NCI-H345 treated with DMSO at 0.1 percent for 48 hours (cell line): ENCODE data around the gene RAB1B.
A peak's percentile ranks its signal among the peaks of the same experiment; 100 is the strongest.

ENCODE experiments used
- DNase-seq: peaks from one replicate; lab custom pipeline; 2025; ENCODE audit not compliant: unreplicated experiment; lab: John Stamatoyannopoulos, UW

RAB1B gene

GRCh38 chr11:66268244-66268951 is at the start of gene RAB1B:
TSS of gene RAB1B (plus strand) at chr11:66268639. CDS start at chr11:66268680, 41 bp downstream.
- DNase-seq, result peak; percentile 97

GRCh38 chr11:66218846-66219620 is 49.4 kb upstream of the RAB1B start:
- no peak for DNase-seq

- no peak for DNase-seq
These were observed 48.4 kb upstream of the RAB1B start for GRCh38 chr11:66219846-66220565.

DNA sequence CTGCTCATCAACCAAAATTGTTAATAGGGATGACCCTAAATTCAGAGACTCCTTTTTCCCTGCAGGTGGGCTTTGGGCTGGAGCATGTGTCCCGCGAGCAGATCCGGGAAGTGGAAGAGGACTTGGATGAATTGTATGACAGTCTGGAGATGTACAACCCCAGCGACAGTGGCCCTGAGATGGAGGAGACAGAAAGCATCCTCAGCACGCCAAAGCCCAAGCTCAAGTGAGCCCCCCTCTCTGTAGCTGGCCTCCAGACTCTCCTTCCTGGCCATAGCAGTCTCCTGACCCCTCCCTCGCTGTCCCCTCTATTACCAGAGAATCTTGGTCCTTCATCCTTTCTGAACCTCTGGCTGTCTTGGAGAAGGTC is 47.9 kb upstream of the RAB1B start:
- no peak for DNase-seq

DNA sequence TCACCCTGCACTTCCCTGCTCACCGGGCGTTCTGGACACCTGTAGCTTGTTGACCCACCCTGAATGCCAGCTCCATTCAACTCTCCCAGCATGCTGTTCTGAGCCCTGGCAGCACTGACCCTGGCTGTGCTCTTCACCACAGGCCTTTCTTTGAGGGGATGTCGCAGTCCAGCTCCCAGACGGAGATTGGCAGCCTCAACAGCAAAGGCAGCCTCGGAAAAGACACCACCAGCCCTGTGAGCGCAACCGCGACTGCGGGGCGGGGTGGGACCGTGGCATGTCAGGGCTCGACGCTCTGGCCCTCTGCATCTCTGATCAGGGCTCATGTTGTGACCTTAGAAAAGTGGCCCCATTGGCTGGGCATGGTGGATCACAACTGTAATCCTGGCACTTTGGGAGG is 47.4 kb upstream of the RAB1B start:
- DNase-seq, result no peak

DNA sequence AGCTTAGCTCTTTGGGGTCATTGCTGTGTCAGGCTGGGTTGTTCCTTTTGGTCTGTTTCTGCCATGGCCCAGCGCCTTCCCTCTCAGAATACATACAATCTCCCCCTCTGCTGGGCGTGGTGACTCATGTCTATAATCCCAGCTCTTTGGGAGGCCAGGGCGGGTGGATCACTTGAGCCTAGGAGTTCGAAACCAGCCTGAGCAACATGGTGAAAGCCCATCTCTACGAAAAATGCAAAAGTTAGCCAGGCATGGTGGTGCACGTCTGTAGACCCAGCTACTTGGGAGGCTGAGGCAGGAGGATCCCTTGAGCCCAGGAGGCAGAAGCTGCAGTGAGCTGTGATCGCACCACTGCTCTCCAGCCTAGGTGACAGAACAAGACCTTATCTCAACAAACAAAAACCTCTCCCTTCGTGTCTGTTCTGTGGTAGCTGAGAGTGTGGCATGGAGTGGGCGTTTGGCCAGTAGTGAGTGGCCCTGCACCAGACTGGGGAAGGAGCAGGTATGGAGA is 46.7 kb upstream of the RAB1B start:
- no peak for DNase-seq

DNA sequence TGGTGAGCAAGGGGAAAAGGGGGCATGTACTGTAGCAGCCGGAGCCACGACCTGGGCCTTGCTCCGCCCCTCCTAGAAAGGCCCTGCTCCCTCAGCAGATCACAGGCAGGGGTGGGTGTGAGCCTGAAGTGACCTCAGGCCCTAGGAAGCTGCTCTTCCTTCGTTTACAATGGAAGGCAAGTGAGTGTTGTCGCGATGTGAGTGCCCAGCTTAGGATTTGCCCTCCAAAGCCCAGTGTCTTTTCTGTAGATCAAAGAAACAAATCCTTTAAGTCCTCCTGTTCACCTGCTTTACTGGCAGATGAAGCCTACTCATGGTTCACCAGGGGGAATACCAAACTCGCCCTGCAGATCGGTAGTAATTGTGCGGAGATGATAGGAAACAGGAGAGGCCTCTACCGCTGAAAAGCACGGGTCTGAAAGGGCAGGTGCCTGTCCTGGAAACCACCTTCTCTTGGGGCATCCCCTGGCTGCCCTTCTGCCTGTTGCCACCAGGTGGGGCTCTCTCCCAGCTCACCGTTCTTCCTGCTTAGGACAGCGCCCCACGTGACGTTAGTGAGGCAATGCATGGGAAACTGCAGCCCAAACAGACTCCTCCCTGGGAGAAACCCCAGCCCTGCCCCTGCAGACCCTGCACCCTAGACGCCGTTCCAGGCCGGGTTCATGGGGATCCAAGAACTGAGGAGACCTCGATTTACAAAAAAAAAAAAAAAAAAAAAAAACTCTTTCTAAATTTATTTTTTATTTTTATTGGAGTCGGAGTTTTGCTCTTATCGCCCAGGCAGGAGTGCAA is 45.9 kb upstream of the RAB1B start:
- peak; percentile 90 for DNase-seq

GRCh38 chr11:66224226-66224855 is 44.1 kb upstream of the RAB1B start:
- DNase-seq, result no peak

GRCh38 chr11:66225066-66225465 is 43.4 kb upstream of the RAB1B start:
- no peak for DNase-seq

DNA sequence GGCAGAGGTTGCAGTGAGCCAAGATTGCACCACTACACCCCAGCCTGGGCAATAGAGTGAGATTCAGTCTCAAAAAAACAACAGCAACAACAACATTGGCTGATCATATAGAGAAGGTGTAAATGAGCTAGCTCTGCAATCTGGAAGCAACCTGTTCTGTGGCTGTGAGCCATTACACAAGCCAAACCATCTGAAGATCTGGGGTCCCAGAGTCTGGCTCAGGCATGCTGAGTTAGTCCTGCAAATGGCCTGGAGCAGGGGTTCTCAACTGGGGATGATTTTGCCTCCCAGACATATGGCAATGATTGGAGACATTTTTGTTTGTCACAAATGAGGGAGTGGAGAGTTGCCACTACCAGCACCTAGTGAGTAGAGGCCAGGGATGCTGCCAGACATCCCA is 42.3 kb upstream of the RAB1B start:
- no peak for DNase-seq

DNA sequence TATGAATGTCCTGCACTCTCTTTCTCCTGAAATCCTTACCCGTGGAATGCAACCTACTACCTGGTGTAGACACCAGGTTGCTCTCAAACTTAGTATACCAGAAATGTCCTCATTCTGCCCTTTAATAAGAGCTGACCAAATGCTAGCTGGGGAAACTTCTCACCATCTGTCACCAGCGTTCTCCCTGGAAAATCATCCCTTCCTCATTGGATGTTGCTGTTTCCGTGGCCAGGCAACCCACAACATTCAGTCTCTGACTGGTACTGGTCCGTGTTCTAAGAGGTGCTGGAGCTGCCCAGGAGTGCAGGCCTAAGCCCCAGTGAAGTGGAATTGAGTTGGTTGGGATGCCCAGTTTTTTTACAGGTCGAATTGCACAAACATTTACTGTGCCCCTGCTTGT is 40.7 kb upstream of the RAB1B start:
- DNase-seq, result no peak

GRCh38 chr11:66228521-66228920 is 39.9 kb upstream of the RAB1B start:
- no peak for DNase-seq

- DNase-seq, result no peak
These were observed 38.3 kb upstream of the RAB1B start for GRCh38 chr11:66230156-66230555.

DNA sequence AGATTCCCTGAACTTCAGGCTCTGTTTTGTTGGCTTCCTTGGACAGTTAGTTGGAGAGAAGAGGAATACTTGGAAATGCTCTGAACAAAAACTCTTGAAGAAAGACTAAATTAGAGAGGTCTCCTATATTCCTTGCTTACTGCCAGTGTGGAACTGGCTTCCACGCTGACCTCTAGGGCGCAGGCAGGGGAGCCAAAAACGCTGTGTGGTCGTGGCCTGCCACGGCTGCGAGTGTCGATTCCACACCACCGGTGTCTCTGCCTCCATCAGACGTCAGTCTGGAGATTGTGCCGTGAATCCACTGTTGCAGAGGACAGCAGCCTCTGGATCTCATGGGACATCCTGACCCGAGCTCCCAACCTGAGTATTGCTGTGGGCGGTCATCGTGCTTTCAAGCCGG is 37.5 kb upstream of the RAB1B start:
- DNase-seq, result no peak

DNA sequence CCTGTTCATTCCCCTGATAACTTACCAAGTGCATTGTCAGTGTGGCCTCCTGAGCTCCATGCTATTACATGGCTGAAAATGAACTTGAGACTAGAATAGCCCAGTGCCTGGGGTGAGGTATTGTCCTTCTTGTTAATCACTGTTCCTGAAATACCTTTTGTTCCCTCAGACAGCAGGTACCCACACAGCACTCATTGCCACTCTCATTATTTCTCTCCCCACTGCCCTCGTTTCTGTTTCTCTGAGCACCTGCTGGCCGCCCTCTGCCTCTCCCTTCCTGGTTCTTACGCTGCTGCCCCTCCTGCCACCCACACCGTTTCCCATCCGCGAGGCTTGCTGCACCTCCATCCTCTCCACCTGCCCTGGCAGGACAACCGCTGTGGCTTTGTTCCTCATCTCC is 36.9 kb upstream of the RAB1B start:
- peak; percentile 85 for DNase-seq

DNA sequence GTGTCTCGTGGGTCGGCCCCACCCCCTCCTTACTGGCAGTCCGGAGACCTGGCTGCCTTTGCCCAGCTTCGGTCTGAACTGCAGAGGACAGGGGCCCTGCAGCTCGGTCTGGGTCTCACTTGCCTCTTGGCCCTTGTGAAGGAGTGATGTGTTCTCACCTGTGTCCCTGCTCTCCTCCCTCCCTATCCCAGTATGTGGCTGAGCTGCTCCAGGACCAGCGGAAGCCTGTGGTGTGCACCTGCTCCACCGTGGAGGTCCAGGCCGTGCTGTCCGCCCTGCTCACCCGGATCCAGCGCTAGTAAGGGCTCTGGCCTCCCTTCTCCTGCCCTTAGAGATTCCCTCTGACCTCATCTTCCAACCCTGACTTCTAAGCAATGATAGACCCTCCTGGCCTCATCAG is 35.7 kb upstream of the RAB1B start:
- no peak for DNase-seq

DNA sequence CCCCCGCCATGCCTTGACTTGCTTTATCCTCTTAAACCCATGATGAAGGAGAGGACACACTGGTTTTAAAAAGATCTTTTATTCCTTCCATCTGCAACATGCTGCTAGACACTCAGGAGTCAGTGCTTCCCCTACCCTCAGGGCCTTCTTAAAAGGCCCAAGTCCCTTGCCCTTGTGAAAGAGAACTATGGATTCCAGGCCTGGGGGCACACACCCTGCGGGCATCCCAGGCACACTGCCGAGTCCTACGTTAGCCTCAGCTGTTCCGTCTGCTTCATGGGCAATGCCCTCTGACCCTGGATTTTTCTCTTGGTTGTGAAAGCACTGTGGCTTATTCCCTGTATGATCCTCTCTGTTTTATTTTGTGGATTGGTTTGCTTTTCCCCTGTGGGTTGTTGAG is 35.1 kb upstream of the RAB1B start:
- no peak for DNase-seq

- no peak for DNase-seq
These were observed 33.3 kb upstream of the RAB1B start for GRCh38 chr11:66235141-66235540.

- no peak for DNase-seq
These were observed 30.6 kb upstream of the RAB1B start for GRCh38 chr11:66237867-66238266.

DNA sequence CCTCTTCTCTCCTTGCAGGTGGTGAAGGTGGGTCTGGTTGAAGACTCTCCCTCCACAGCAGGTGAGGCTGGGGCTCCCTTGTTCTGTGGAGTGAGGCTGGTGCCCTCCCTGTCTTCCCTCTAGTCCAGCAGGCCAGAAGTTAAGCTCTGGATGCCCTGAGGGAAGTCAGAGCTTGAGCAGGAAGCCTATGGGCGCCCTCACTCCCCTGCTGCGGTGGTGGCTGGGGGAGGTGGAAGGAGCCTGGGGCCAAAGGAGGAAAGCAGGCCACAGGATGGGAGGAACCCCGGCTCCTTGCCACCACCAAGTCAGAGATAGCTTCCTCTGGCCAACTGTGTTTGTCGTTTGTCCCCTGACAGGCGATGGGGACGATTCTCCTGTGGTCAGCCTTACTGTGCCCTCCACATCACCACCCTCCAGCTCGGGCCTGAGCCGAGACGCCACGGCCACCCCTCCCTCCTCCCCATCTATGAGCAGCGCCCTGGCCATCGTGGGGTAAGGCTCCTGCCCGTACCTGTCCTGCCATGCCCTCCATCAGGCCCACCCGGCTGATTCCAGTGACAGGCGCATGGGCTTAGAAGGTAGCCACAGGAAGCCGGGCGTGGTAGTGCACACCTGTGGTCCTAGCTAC is 29.5 kb upstream of the RAB1B start:
- DNase-seq, result no peak
